Activated T-helper 1 cell treated with Interleukin-2 at 50 U/mL for 16 hours (primary cell): ENCODE data around the gene FMN2.

Experiments
- DNase-seq: peaks from one replicate; pipeline ENCODE4 v3.0.0-alpha.2; 2020; ENCODE audit warnings: low read depth

The FMN2 gene

GRCh38 chr1:240091614-240092300, at the start of gene FMN2:
FMN2 (plus strand) TSS chr1:240091883; CDS start chr1:240092110, 227 bp downstream.
- no peak for DNase-seq

GRCh38 chr1:240044620-240045019, 47.1 kb upstream of the FMN2 start:
- no peak for DNase-seq

- DNase-seq, result no peak
These were observed 45.7 kb upstream of the FMN2 start for GRCh38 chr1:240046000-240046399.

- no peak for DNase-seq
These were observed 37.5 kb upstream of the FMN2 start for GRCh38 chr1:240054109-240054701.

- no peak for DNase-seq
These were observed 35.7 kb upstream of the FMN2 start for GRCh38 chr1:240055936-240056335.

GRCh38 chr1:240056350-240056749, 35.3 kb upstream of the FMN2 start:
- DNase-seq, result no peak

GRCh38 chr1:240058049-240058448, 33.6 kb upstream of the FMN2 start:
- no peak for DNase-seq

GRCh38 chr1:240068961-240069360, 22.7 kb upstream of the FMN2 start:
- no peak for DNase-seq

- no peak for DNase-seq
These were observed 21.5 kb upstream of the FMN2 start for GRCh38 chr1:240070188-240070587.

GRCh38 chr1:240073097-240073496, 18.6 kb upstream of the FMN2 start:
- DNase-seq, result no peak

GRCh38 chr1:240074422-240074821, 17.3 kb upstream of the FMN2 start:
- no peak for DNase-seq

GRCh38 chr1:240074908-240075307, 16.8 kb upstream of the FMN2 start:
- no peak for DNase-seq

GRCh38 chr1:240084337-240084736, 7.3 kb upstream of the FMN2 start:
- no peak for DNase-seq

GRCh38 chr1:240084749-240085148, 6.9 kb upstream of the FMN2 start:
- DNase-seq, result no peak

- no peak for DNase-seq
These were observed 5.0 kb upstream of the FMN2 start for GRCh38 chr1:240086726-240087125.

- DNase-seq, result no peak
These were observed 1.7 kb upstream of the FMN2 start for GRCh38 chr1:240090014-240090413.

- DNase-seq, result no peak
These were observed 604 bp upstream of the FMN2 start for GRCh38 chr1:240090957-240091600.

GRCh38 chr1:240092301-240093119, 827 bp downstream of the FMN2 start:
- DNase-seq, result no peak

GRCh38 chr1:240093120-240093961, 1.7 kb downstream of the FMN2 start:
- DNase-seq, result no peak

GRCh38 chr1:240094041-240094722, 2.5 kb downstream of the FMN2 start:
- no peak for DNase-seq

GRCh38 chr1:240096974-240097373, 5.3 kb downstream of the FMN2 start:
- DNase-seq, result no peak
